Activated CD8-positive, alpha-beta memory T cell treated with anti-CD3 and anti-CD28 coated beads, Interleukin-2, amount 50 U/mL, for 1 hour (primary cell): ENCODE data around the gene SNX8.

Experiments used
- DNase-seq: peaks from one replicate; pipeline ENCODE4 v3.0.0-alpha.2; 2020; ENCODE audit errors: extremely low read depth

SNX8 gene

GRCh38 chr7:2244404-2244995 lies 69.7 kb downstream of the SNX8 start:
- no peak for DNase-seq

GRCh38 chr7:2243458-2243857 lies 70.8 kb downstream of the SNX8 start:
- no peak for DNase-seq

- no peak for DNase-seq
Measured at GRCh38 chr7:2242541-2243429, 71.5 kb downstream of the SNX8 start.

- no peak for DNase-seq
Measured at GRCh38 chr7:2241580-2242540, 72.4 kb downstream of the SNX8 start, which contains the start of the genes MRM2 and NUDT1. Gene MRM2, minus strand, starts transcription at chr7:2242205. Its CDS starts 36 bp downstream, at chr7:2242169. Gene NUDT1, plus strand, starts transcription at chr7:2242226. Its CDS starts 2,349 bp downstream, at chr7:2244575.

- DNase-seq = no peak
Measured at GRCh38 chr7:2239242-2239641, 75.0 kb downstream of the SNX8 start.

GRCh38 chr7:2237109-2237602 lies 77.1 kb downstream of the SNX8 start:
- DNase-seq = no peak

- no peak for DNase-seq
Measured at GRCh38 chr7:2233926-2234325, 80.3 kb downstream of the SNX8 start.

GRCh38 chr7:2232766-2233520 lies 81.3 kb downstream of the SNX8 start, which contains the start of gene MAD1L1:
Gene MAD1L1, minus strand, starts transcription at chr7:2232945. Its CDS starts 2,812 bp downstream, at chr7:2230133.
- DNase-seq = peak; percentile 67

GRCh38 chr7:2231992-2232765 lies 82.1 kb downstream of the SNX8 start:
- no peak for DNase-seq

GRCh38 chr7:2230882-2231281 lies 83.4 kb downstream of the SNX8 start:
- DNase-seq = no peak

GRCh38 chr7:2230226-2230625 lies 84.0 kb downstream of the SNX8 start:
- no peak for DNase-seq

GRCh38 chr7:2229467-2229866 lies 84.8 kb downstream of the SNX8 start:
- DNase-seq = no peak

GRCh38 chr7:2228921-2229320 lies 85.3 kb downstream of the SNX8 start:
- no peak for DNase-seq

GRCh38 chr7:2227699-2228098 lies 86.5 kb downstream of the SNX8 start:
- no peak for DNase-seq

GRCh38 chr7:2225830-2226229 lies 88.4 kb downstream of the SNX8 start:
- no peak for DNase-seq

- no peak for DNase-seq
Measured at GRCh38 chr7:2225336-2225735, 88.9 kb downstream of the SNX8 start.

GRCh38 chr7:2224934-2225333 lies 89.3 kb downstream of the SNX8 start:
- DNase-seq = no peak

GRCh38 chr7:2224491-2224928 lies 89.7 kb downstream of the SNX8 start:
- DNase-seq = no peak

GRCh38 chr7:2223321-2223720 lies 90.9 kb downstream of the SNX8 start:
- no peak for DNase-seq

- no peak for DNase-seq
Measured at GRCh38 chr7:2222516-2222915, 91.7 kb downstream of the SNX8 start.
